Heart left ventricle (tissue), 13 donors: Measurements from ENCODE around the gene BMPR1B.

Experiments used
- POLR2A ChIP-seq, 2 donors: fragments of 450-650 bp; IDR thresholded peaks; one replicate each; pipeline ENCODE4 v1.6.1; 2017; ENCODE audit warnings: antibody characterized with exemption in 2 of 2, mild to moderate bottlenecking in 2 of 2, moderate library complexity in 2 of 2
- TF ChIP-seq, protein P1 (sequence below), 12 donors: fragments of 200-600 bp; sonication (generic) in 4 of 12; IDR thresholded peaks; one replicate each; pipeline versions ENCODE4 v1.5.0 to v1.8.0; 2018 to 2022; ENCODE audit warnings: antibody characterized with exemption in 12 of 12, mild to moderate bottlenecking in 5 of 12
- donor health status: ischemic (EF 13 %, LVEDD 7.1; RV severe dilation, severe dysfunction).
- donor health status: DM: no; HTN: yes; CAD: no.
- donor health status: DM: no; HTN: no; CAD: no.
- donor health status: ischemic (EF 25% LVEDD 6.9; RV normal size, moderate dysfunction).
- donor health status: ischemic (EF 25% LVEDD 5.7; RV mildly dilated, moderate dysfunction).
- donor health status: ischemic (EF 35%, LVEDD 5.7; RV mildly dilated, moderate dysfunction).
- donor health status: nonischemic (EF 11% LVEDD 7.7; RV severe dilation, severe dysfunction).
- donor health status: DM: yes; HTN: yes; CAD: no.
- donor health status: PGD.
- donor health status: ischemic (EF 29% LVEDD 5.4; RV normal size, mild dysfunction).
- donor health status: nonischemic (EF 23%, LVEDD 6.1; RV moderate dilation, normal function).

DNA sequence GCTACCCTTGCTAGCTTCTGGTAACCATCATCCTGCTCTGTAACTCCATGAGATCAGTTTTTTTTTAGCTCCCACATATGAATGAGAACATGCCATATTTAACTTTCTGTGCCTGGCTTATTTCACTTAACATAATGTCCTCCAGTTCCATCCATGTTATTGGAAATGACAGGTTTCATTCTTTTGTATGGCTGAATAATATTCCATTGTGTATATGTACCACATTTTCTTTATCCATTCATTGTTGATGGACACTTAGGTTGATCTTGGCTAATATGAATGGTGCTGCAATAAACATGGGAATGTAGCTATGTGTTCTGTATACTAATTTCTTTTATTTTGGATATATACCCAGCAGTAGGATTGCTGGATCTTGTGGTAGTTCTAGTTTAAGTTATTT is 204.7 kb downstream of the BMPR1B start:
- TF ChIP-seq, protein P1, sequence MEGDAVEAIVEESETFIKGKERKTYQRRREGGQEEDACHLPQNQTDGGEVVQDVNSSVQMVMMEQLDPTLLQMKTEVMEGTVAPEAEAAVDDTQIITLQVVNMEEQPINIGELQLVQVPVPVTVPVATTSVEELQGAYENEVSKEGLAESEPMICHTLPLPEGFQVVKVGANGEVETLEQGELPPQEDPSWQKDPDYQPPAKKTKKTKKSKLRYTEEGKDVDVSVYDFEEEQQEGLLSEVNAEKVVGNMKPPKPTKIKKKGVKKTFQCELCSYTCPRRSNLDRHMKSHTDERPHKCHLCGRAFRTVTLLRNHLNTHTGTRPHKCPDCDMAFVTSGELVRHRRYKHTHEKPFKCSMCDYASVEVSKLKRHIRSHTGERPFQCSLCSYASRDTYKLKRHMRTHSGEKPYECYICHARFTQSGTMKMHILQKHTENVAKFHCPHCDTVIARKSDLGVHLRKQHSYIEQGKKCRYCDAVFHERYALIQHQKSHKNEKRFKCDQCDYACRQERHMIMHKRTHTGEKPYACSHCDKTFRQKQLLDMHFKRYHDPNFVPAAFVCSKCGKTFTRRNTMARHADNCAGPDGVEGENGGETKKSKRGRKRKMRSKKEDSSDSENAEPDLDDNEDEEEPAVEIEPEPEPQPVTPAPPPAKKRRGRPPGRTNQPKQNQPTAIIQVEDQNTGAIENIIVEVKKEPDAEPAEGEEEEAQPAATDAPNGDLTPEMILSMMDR (IDR thresholded peaks at IDR 0.05) = no peak
- no peak for TF ChIP-seq POLR2A (IDR thresholded peaks at IDR 0.05)
